Astrocyte (in vitro differentiated cells and primary cell): ENCODE results near the gene SRRT. TPM values are rescaled to one million over a fixed set of nuclear protein-coding genes. Genes with fewer than 3 reads are reported as not detected.
A peak's percentile ranks its signal among the peaks of the same experiment; 100 is the strongest.

Experiments
- DNase-seq: peaks from one replicate; pipeline ENCODE4 v3.0.0-alpha.2; 2010; ENCODE audit warnings: low read depth
- FAIRE-seq: peaks from 2 replicates; lab custom pipeline; 2011; peaks lifted over from hg19 to GRCh38; lab: Jason Lieb, UNC
- H2AFZ ChIP-seq: 2 replicates; pipeline ENCODE4 v1.6.0; 2012; ENCODE audit warnings: low read depth, low read length, inconsistent platforms
- H3K27ac ChIP-seq: 2 replicates; pipeline ENCODE4 v1.5.1; 2011; ENCODE audit warnings: low read depth, low read length, inconsistent platforms
- H3K27me3 ChIP-seq: 2 replicates; pipeline ENCODE4 v1.6.0; 2011; ENCODE audit warnings: low read length, inconsistent platforms; ENCODE audit not compliant: insufficient read depth
- H3K36me3 ChIP-seq: 2 replicates; pipeline ENCODE4 v1.5.1; 2011; ENCODE audit warnings: low read length, inconsistent platforms; ENCODE audit not compliant: insufficient read depth
- H3K4me1 ChIP-seq: 2 replicates; pipeline ENCODE4 v1.5.1; 2011; ENCODE audit warnings: low read length, inconsistent platforms; ENCODE audit not compliant: insufficient read depth
- H3K4me2 ChIP-seq: 2 replicates; pipeline ENCODE4 v1.6.0; 2012; ENCODE audit warnings: low read length, inconsistent platforms
- H3K4me3 ChIP-seq: 2 replicates; pipeline ENCODE4 v1.5.1; 2011; ENCODE audit warnings: low read depth, mild to moderate bottlenecking, low read length, inconsistent platforms; ENCODE audit not compliant: insufficient read depth
- H3K79me2 ChIP-seq: 2 replicates; pipeline ENCODE4 v1.6.0; 2012; ENCODE audit warnings: mild to moderate bottlenecking, low read length, inconsistent platforms; ENCODE audit not compliant: insufficient read depth
- H3K9ac ChIP-seq: 2 replicates; pipeline ENCODE4 v1.6.0; 2012; ENCODE audit warnings: mild to moderate bottlenecking, low read length, inconsistent platforms
- H3K9me3 ChIP-seq: 2 replicates; pipeline ENCODE4 v1.5.1; 2012; ENCODE audit warnings: low read depth, mild to moderate bottlenecking, low read length, inconsistent platforms; ENCODE audit not compliant: insufficient read depth
- H4K20me1 ChIP-seq: 2 replicates; pipeline ENCODE4 v1.6.0; 2012; ENCODE audit warnings: low read length, inconsistent platforms; ENCODE audit not compliant: insufficient read depth
- H3K27ac Mint-ChIP-seq: one replicate; pipeline ENCODE4 v1.8.0; 2021; ENCODE audit warnings: mild to moderate bottlenecking, mixed read lengths; ENCODE audit not compliant: unreplicated experiment
- H3K27me3 Mint-ChIP-seq: one replicate; pipeline ENCODE4 v1.8.0; 2021; ENCODE audit warnings: low read depth, mixed read lengths; ENCODE audit not compliant: unreplicated experiment
- H3K36me3 Mint-ChIP-seq: one replicate; pipeline ENCODE4 v1.8.0; 2021; ENCODE audit warnings: low read depth, mixed read lengths; ENCODE audit not compliant: unreplicated experiment
- H3K4me1 Mint-ChIP-seq: one replicate; pipeline ENCODE4 v1.8.0; 2021; ENCODE audit warnings: low read depth, mixed read lengths; ENCODE audit not compliant: unreplicated experiment
- H3K4me3 Mint-ChIP-seq: one replicate; pipeline ENCODE4 v1.8.0; 2021; ENCODE audit warnings: mild to moderate bottlenecking, moderate library complexity, mixed read lengths; ENCODE audit not compliant: unreplicated experiment
- H3K9me3 Mint-ChIP-seq: one replicate; pipeline ENCODE4 v1.8.0; 2021; ENCODE audit warnings: mild to moderate bottlenecking, mixed read lengths; ENCODE audit not compliant: unreplicated experiment
- EZH2 ChIP-seq: IDR thresholded peaks from 2 replicates; pipeline ENCODE4 v1.6.1; 2012; ENCODE audit warnings: mild to moderate bottlenecking, low read length, inconsistent platforms; ENCODE audit not compliant: insufficient read depth
- total RNA-seq: library from RNA; stranded (reverse); gene quantifications from 2 replicates; pipeline ENCODE4 v1.2.1, GENCODE V29; 2021
- TF ChIP-seq, protein P1 (sequence below): IDR thresholded peaks from 2 replicates; pipeline ENCODE4 v1.5.1; 2011; ENCODE audit warnings: low read depth, mild to moderate bottlenecking, inconsistent platforms, low read length, moderate library complexity; ENCODE audit not compliant: insufficient read depth

SRRT gene
- total RNA-seq, 1 donor from 2014 or later: 118 TPM

DNA sequence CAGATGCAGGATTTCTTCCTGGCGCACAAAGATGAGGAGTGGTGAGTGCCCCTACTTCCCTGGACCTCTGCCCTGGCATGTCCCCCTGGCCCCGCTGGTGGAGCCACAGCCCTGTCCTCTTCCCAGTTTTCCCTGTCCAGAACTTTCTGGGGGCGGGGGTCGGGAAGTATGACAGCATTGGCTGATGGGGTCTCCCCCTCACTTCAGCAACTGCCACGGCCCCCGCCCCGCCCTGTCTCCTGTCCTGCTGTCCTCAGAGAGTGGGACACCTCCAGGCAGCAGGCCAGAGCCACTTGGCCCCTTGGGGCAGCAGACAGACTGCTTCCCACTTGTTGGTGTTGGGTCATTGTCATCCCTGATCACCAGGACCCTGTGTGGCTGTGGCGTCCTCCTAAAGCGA is 7.3 kb downstream of the SRRT start:
- TF ChIP-seq, protein P1, sequence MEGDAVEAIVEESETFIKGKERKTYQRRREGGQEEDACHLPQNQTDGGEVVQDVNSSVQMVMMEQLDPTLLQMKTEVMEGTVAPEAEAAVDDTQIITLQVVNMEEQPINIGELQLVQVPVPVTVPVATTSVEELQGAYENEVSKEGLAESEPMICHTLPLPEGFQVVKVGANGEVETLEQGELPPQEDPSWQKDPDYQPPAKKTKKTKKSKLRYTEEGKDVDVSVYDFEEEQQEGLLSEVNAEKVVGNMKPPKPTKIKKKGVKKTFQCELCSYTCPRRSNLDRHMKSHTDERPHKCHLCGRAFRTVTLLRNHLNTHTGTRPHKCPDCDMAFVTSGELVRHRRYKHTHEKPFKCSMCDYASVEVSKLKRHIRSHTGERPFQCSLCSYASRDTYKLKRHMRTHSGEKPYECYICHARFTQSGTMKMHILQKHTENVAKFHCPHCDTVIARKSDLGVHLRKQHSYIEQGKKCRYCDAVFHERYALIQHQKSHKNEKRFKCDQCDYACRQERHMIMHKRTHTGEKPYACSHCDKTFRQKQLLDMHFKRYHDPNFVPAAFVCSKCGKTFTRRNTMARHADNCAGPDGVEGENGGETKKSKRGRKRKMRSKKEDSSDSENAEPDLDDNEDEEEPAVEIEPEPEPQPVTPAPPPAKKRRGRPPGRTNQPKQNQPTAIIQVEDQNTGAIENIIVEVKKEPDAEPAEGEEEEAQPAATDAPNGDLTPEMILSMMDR: no peak
- no peak for TF ChIP-seq EZH2
- peaks cover 87% of the 10 kb centered on the region for H4K20me1 ChIP-seq
- no peaks in the 10 kb centered on the region for H3K27me3 Mint-ChIP-seq
- no peak overlapping the region for H3K27ac Mint-ChIP-seq
- no peak overlapping the region for H3K27ac ChIP-seq
- H3K4me3 ChIP-seq: no peak overlapping the region
- DNase-seq (no peak), FAIRE-seq (no peak)
- H3K36me3 Mint-ChIP-seq: peaks cover 28% of the 10 kb centered on the region
- H3K36me3 ChIP-seq: peaks cover 47% of the 10 kb centered on the region
- H3K9me3 Mint-ChIP-seq: peaks cover 1% of the 10 kb centered on the region
- no peak overlapping the region for H3K9ac ChIP-seq
- no peaks in the 10 kb centered on the region for H3K27me3 ChIP-seq
- no peaks in the 10 kb centered on the region for H3K4me1 Mint-ChIP-seq
- H3K4me2 ChIP-seq: no peak overlapping the region
- H3K9me3 ChIP-seq: no peaks in the 10 kb centered on the region
- peaks cover 2% of the 10 kb centered on the region for H3K4me1 ChIP-seq
- no peak overlapping the region for H2AFZ ChIP-seq
- H3K79me2 ChIP-seq: peaks cover 88% of the 10 kb centered on the region
- no peak overlapping the region for H3K4me3 Mint-ChIP-seq

DNA sequence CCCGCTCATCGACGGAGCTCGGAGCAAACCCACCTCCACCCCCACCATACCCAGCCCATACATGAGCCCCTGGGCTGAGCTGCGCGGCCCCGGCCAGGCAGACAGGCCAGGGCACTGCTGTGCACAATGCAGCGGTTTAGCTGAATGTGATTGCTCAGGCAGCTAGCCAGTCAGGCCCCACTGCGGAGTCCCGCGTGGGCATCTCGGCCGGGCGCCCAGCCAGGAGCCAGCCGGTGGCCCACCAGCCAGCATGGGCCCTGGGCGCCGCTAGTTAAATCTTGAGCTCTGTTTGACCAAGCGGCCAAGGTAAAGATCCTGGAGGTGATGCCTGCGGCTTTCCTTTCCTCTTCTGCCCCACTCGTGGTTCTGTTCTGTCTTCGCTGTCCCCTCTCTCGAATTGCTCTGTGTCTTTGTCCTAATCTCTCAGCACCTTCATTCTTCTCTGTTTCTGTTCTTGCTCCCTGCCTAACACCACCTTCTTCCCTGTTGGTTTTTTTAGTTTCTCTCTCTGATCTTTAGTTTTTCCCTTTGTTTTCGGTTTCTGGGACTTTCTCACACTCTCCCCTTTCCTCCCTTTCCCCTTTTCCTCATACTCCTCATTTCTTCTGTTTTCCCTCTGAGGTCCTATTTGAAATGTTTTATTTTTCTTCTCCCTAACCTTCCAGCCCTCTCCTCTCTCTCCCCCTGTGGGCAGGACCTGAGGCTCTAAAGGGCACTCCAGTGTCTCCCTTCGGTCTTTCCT is 8.1 kb downstream of the SRRT start:
- Mint-ChIP-seq H3K4me1 (peaks cover 3% of the 10 kb centered on the region), H3K27ac (no peak overlapping the region), H3K27me3 (no peaks in the 10 kb centered on the region), H3K9me3 (peaks cover 1% of the 10 kb centered on the region), H3K36me3 (peaks cover 28% of the 10 kb centered on the region), H3K4me3 (peak overlapping the region; percentile 57)
- no peak for DNase-seq
- Histone ChIP-seq H3K9ac (peak overlapping the region; percentile 23), H2AFZ (no peak overlapping the region), H3K79me2 (peaks cover 88% of the 10 kb centered on the region), H3K27ac (no peak overlapping the region), H3K36me3 (peaks cover 49% of the 10 kb centered on the region), H3K4me1 (peaks cover 6% of the 10 kb centered on the region), H3K9me3 (no peaks in the 10 kb centered on the region), H3K4me2 (no peak overlapping the region), H3K4me3 (no peak overlapping the region), H4K20me1 (peaks cover 88% of the 10 kb centered on the region), H3K27me3 (no peaks in the 10 kb centered on the region)
- TF ChIP-seq, protein P1: no peak
- no peak for TF ChIP-seq EZH2
- no peak for FAIRE-seq

DNA sequence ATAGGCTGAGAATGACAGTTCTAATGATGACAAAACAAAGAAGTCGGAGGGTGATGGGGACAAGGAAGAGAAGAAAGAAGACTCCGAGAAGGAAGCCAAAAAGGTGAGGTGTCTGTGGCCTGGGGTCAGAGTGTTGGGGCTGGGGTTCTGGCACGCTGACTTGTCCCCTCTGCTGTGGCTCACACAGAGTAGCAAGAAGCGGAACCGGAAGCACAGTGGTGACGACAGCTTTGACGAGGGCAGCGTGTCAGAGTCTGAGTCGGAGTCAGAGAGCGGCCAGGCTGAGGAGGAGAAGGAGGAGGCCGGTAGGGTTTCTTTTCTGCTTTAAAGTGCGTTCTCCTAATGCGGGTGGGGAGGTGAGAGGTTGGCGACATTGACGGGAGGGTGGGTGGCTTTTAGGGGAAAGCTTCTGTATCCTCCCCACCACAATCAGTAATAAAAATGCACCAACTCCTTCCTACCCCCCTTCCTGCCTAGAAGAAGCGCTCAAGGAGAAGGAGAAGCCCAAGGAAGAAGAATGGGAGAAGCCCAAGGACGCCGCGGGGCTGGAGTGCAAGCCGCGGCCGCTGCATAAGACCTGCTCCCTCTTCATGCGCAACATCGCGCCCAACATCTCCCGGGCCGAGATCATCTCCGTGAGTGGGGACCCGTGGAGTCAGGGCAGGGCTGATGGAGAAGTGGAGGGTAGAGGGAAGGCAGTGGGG is 10.0 kb downstream of the SRRT start:
- H3K27me3 Mint-ChIP-seq: no peaks in the 10 kb centered on the region
- no peaks in the 10 kb centered on the region for H3K9me3 ChIP-seq
- no peak overlapping the region for H3K9ac ChIP-seq
- FAIRE-seq (no peak), DNase-seq (no peak)
- H4K20me1 ChIP-seq: peaks cover 77% of the 10 kb centered on the region
- H3K79me2 ChIP-seq: peaks cover 84% of the 10 kb centered on the region
- H3K9me3 Mint-ChIP-seq: peaks cover under 1% of the 10 kb centered on the region
- peak overlapping the region; percentile 80 for H3K27ac Mint-ChIP-seq
- peaks cover 48% of the 10 kb centered on the region for H3K36me3 ChIP-seq
- H3K4me1 Mint-ChIP-seq: peaks cover 10% of the 10 kb centered on the region
- no peak overlapping the region for H2AFZ ChIP-seq
- H3K4me2 ChIP-seq: no peak overlapping the region
- no peak overlapping the region for H3K27ac ChIP-seq
- H3K4me1 ChIP-seq: peaks cover 16% of the 10 kb centered on the region
- TF ChIP-seq, protein P1: no peak
- TF ChIP-seq EZH2: no peak
- no peak overlapping the region for H3K4me3 ChIP-seq
- H3K4me3 Mint-ChIP-seq: no peak overlapping the region
- no peaks in the 10 kb centered on the region for H3K27me3 ChIP-seq
- peaks cover 30% of the 10 kb centered on the region for H3K36me3 Mint-ChIP-seq
